Endometrial microvascular endothelial cells (primary cell): Measurements from ENCODE around the gene TNS1. TPM values are rescaled to one million over a fixed set of nuclear protein-coding genes. Genes with fewer than 3 reads are reported as not detected.

Source experiments
- in situ Hi-C: cut with HindIII; loops from 2 replicates; pipeline ENCODE4 v1.10.0; 2017; ENCODE audit warnings: low sequenced_read_pairs, low pct_unique_long_range_greater_than_20kb; ENCODE audit errors: inconsistent ontology term
- total RNA-seq: library from RNA; depleted of rRNA; stranded (reverse); fragments of >200 nt; gene quantifications from one replicate; pipeline ENCODE4 v1.2.3, GENCODE V29; 2015; ENCODE audit errors: inconsistent ontology term

The TNS1 gene
- total RNA-seq, 1 donor from 2014 or later = 20.9 TPM

DNA sequence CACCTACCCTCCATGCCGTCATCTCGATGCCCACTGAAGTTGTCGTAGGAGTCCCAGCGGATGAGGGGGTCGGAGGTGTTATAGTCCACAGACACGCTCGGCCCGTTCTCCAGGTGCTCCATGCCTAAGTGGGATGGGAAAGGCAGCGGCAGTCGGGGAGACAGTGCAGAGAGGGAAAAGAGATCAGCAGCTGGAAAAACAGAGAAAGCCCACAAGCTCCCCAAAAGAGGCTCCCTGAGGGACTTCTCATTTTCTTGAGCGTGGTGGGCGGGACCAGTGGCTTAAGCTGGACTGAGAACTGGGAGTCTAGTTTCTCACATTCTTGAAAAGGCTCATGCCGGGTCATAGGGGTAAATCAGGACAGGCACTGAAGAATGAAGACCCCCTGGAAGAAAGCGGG lies 121.9 kb downstream of the TNS1 start:
- in situ Hi-C loops = loop anchor here (25.0 kb wide), 1 partner anchor 106 kb away; no protein-coding TSS in a partner anchor

DNA sequence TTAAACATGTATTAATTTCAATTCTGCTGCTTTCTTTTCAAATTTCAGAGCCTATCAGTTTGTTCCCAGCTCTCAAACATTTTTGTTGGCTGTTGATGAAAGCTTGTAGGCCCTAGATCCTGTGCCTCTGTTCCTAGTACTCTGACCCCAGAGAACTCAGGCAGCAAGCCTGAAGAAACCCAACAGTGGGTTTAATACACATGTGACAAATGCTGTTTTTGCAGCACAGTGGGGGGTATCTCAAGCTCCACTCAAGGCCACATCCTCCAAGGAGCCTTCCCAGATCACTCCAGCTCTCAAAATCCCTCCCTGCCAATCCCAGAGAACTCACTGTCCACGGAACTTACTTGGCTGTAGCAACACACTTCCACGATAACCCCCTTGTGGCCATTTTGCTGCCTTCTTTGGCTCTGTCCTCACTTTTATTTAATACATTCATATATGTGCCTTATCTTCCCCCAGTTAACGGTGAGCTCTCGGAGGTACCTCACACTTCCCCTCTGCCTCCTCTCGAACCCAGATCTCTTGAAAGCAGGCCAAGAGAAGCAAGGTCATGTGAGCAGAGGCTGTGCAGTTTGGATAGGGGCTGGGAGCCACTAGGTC lies 122.4 kb downstream of the TNS1 start:
- in situ Hi-C loops = loop anchor here (25.0 kb wide), 1 partner anchor 107 kb away; no protein-coding TSS in a partner anchor

DNA sequence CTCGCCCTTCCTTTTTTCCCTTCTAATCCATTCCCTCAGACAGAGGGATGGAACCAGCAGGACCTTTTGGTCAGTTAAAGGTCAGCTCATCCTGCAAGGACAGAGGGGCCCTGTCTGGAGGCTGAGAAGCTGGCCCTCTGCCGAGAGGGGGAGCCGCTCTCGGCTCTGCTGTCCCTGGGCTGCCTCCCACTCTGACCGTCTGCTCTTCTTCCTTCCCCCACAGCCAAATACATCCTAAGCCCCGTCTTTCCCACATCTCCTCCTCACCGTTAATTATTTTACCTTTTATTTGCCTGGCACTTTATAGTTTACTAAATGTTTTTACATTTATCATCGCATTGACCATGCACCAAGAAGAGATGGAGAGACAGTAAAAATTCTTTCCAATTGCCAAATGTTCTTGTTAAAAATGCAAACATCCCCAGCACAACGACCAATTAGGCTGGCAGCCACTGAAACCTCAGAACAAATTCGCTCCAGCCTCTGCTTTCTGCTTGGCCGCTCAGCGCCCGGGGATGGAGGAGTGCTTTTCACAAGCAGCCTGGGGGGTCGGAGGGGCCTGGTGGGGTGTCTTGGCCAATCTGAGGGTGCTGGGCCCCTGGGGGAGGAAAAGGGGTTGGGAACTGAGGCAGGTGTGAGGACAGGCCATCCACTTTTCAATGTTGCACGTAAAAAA lies 123.7 kb downstream of the TNS1 start:
- in situ Hi-C loops = loop anchor here (25.0 kb wide), 1 partner anchor 108 kb away; no protein-coding TSS in a partner anchor

DNA sequence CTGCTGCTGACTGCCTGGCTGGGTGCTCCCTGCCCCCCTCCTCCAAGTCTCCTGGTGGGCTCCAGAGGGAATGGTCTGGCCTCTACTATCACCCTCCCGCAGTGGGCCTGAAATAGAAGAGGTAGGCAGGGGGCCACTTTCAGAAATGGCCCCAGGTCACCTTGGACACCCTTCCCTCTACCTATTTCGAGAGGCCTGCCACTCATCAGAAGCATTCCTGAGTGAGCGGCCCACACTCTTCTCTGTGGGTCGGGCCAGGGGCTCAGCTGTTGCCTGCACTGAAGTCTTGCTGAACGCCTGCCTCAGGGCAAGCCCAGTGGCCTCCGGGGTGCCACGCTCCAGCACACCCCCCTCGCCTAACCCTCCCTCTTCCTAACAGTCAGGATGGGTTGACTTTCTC lies 124.9 kb downstream of the TNS1 start:
- in situ Hi-C loops = loop anchor here (25.0 kb wide), 1 partner anchor 109 kb away; no protein-coding TSS in a partner anchor

DNA sequence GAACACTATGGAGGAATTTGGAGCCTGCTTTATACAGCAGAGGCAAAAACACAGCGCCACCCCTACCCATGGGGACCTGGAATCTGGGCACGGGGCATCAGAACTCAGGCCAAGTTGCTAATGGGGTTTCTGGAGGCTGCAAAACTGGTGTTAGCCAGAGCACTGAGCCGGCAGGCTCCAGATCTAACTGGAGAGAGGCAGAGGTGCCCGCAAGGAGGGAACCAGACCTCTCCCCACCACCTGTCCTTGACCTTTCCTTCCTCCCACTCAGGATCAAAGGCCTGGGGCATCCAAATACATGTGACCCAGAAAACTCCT lies 126.6 kb downstream of the TNS1 start:
- in situ Hi-C loops = loop anchor here (25.0 kb wide), 1 partner anchor 111 kb away; no protein-coding TSS in a partner anchor

DNA sequence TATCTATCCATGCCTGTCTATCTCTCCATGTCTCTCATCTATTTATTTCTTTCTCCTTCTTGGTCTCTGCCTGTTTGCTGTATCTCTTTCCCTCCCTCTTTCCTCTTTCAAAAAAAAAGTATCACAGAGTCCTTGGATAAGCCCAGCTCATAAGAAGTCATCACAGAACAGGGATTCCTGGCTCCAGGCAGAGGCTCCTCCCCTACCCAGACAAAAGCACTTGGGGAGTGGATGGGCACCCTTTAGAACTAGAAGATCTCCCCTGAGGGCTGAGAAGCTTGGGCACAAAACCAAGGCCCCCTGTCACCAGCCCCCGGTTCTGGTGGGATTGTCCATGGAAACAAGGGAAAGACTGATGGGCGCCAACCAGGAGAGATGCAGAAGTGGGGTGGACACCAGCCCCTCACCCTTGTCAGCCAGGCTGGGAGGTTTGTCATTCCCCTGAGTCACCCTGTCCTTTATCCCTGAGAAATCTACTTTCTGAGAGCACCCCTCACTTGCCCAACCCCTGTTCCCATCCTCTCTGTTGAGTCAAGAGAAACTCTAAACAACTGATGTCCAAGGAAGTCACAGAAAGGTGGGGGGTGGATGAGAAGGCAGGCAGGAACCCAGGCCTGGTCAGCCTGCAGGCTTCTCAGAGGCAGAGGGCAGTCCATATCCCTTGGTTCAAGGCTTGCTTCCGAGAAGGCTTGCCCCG lies 127.1 kb downstream of the TNS1 start:
- in situ Hi-C loops = loop anchor here (25.0 kb wide), 1 partner anchor 112 kb away; no protein-coding TSS in a partner anchor

DNA sequence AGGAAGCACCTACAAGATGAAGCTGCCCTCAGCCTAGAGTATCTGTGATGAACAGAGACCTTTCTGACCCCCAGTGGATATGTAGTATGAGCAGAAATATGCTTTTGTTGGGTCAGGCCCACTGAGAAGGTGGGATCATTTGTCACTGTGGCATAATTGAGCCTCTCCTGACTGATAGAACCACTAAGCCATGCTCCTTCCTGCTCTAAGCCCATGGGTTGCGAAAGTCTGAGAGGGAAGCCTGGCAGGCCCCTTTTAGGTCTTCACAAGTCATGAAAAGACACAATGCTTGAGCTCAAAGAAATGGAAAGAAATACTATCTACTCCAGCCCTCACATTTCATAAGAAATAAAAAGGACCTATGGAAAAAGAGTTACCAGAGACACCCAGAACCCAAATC lies 127.7 kb downstream of the TNS1 start:
- in situ Hi-C loops = loop anchor here (25.0 kb wide), 1 partner anchor 112 kb away; no protein-coding TSS in a partner anchor

DNA sequence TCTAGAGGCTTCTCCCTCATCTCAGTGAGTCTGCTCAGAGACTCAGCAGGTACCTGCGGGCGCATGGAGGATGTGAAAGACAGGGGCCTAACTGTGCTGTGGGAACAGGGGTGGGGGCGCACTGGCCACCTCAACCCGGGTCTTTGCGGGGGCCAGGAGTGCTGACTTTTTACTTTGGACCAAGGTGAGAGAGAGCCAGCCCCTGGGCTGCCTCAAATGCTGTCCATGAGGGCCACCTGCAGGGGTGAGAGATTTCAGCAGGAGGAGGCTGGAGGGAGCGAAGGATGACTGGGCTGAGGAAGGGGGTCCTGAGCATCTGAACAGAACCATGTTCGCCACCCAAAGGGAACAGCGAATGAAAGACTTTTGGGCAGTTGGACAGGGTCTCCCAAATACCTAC lies 129.4 kb downstream of the TNS1 start:
- in situ Hi-C loops = no loop called here

DNA sequence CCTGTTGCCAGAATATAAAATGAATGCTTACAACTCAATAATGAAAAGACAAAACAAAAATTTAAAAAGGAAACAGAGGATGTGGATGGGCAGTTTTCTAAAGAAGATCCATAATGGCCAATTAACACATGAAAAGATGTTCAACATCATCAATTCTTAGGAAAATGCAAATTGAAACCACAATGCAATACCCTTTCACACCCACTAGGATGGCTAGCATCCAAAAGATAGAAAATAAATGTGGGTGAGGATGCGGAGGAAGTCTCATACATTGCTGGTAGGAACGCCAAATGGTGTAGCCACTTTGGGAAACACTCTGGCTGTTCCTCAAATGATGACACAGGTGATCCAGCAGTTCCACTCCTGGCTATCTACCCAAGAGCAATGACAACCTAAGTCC lies 130.5 kb downstream of the TNS1 start:
- in situ Hi-C loops = no loop called here

DNA sequence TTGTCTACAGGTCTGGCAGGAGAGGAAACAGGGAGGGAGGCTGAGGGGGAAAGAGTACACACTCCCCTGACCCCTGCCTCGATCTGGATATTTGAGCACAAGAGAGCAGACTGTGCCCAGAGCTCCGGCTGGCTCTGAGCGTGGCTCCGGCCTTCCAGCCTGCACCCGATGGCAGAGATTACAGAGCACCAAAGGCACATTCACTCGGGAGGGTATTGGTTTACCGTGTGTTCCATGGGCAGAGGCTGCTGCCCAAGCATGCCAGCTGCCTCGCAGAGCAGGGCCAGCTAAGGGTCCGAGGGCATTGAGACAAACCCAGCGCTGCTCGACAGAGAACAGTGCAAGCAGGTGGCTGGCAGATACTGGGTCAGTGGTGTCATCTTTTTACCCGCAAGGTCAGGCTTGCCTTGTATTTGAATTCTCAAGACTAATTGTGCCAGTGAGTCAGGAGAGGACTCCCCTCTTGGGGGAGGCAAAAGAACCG lies 132.2 kb downstream of the TNS1 start:
- in situ Hi-C loops = no loop called here

DNA sequence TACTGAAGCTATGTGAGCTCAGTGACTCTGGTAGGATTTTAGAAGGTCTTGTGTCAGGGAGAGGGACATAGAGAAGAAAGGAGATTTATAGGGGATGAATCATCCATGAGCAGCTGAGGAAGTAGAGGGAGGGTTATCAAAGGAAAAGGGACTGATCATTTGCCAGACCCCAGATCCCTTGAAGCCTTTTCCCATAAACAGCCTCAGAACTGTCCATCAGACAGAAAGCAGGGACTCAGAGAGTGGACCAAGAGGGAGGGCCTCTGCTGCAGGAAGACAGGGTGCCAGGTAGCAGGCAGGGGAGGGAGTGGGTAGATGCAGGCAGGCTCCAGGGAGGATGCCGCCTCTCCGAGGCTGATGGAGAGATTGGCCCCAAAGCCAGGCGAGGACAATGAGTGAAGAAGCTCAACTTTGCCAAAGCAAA lies 133.9 kb downstream of the TNS1 start:
- in situ Hi-C loops = no loop called here

DNA sequence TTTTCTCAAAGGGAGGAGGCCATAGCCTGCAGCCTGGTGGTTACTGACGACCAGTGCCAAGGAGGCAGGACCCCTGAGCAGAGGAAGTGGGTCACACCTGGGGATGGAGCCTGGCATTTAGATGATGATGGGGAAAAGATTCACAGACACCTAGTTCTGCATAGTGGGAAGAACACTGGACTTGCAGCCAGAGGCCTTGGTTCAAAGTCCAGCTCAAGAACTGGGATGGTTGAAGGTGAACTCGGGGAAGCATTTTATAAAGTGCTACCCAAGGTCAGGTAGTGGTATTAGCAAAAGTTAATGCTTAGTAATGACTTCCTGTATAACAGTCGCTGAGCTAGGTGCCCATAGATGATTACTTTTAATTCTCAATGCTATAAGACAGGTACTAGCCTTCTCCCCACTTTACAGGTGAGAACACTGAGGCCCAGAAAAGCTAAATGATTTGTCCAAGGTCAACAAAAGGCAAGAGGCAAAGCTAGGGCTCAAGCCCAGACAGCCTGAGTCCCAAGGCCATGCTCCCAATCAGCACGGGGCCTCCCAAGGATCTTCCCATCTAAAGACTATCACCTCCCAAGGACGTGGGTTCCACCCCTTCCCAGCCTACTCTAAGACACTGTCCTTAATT lies 134.4 kb downstream of the TNS1 start:
- in situ Hi-C loops = no loop called here

DNA sequence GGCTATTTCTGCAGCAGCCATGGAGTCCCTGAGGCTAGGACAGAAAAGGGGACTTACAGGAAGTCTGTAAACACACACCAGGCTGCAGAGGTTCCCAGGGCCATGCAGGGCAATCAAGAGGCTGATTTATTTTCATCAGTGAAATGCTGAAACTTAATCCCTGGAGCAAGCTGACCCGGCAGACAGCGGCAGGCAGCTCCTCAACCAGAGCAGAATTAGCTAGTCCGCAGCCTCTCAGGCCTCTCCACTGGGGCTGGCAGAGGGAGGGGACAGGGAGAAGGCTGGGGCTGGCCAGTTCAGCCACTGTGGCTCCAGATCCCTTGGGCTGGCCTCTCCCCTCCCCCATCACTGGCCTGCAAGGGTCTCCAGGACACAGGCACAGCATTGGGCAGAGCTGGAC lies 136.3 kb downstream of the TNS1 start:
- in situ Hi-C loops = no loop called here

DNA sequence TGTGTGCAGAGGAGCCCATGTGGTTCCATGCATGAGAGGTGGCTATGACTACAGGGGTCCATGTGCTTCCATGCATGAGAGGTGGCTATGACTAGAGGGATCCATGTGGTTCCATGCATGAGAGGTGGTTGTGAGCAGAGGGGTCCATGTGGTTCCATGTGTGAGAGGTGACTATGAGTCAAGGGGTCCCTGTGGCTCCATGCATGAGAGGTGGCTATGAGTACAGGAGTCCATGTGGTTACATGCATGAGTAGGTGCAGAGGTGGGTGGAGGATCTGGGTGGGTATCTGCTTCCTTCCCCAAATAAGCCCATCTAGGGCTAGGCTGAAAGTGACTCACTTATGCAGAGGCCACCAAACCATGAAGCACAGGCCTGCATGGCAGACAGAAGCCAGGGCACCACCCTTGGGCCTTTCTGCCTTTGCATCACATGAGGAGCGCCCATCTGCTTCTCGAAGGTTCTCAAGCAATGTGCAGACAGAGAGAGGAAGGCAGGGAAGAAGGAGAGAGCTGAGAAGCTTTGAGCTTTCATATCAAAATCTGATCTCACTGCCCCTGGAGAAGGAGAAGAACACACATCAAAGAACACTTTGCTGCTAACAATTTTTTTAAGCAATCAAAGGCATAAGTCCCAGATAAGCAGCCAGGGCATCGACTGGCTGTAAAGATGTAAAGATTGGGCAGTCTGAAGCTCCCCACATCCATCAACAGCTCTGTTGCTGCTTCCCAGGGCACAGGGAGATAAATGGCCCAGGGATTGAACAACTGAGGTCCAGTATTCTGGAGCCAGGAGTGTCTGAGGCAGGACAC lies 137.6 kb downstream of the TNS1 start:
- in situ Hi-C loops = no loop called here

DNA sequence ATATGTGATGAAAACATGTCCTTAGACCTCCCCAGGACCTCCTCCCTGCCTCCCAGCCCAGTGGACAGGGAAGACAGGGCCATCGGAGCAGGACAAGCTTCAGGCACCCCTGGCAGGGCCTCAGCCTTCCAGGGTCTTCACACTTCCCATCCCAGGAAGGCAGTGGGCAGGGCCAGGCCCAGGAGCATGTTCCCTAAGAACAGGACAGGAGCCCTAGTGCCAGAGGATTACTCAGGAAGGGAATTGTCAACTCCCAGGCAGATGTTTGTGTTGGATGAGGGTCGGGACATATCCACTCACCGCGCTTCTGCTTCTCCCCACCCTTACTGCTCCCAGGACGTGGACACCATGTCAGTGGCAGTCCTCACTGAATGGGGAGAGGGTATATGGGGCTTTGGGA lies 138.9 kb downstream of the TNS1 start:
- in situ Hi-C loops = no loop called here

DNA sequence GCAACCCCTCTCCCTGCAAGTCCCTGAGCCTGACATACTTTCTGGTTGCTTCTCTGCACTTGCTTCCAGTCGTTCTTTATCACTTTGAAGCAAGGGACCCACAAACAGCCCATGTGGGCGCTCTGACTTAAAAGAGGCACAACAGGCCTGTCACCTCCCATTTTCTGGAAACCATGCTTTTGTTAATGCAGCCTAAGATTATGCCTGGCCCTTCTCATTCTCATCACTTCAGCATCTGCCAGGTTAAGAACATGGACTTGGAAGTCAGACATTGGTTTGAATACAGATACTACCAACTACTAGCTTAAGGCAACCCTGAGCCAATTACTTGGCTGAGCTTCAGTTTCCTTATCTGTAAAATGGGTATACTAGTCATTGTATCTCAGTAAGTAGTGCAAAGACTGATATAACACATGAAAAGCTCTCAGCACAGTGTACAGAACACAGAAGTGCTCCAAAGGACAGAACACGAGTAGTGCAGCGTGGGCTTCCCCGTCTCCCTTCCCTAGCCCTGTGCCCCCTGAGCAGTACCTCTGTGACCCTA lies 141.4 kb downstream of the TNS1 start:
- in situ Hi-C loops = no loop called here

DNA sequence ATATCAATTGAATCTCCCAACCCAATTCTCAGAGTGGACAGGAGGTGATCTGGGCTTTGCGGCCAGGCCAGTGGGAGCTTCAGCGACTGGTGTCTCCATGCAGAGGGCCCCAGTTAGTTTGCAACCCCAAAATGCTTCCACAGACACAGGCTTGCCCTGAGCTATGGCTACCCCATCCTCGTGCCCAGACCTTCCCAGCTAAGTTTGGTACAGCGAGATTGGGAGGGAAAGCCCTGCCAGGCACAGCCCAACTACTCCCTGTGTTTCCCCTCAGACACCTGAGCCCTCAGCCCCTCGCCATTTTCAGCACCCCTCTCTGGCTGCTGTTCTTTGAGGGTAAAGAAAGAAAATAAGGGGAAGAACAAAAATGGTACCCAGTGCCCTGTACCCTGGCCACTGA lies 142.9 kb downstream of the TNS1 start:
- in situ Hi-C loops = loop anchor here (10.0 kb wide), 1 partner anchor 55 kb away; no protein-coding TSS in a partner anchor
